MV-4-11 (cell line): Measurements from ENCODE around the gene SEBOX.

Experiments used
- DNase-seq: peaks from one replicate; lab custom pipeline; 2025; lab: John Stamatoyannopoulos, UW

SEBOX gene

GRCh38 chr17:28368306-28368831, 3.4 kb upstream of the SEBOX start:
- no peak for DNase-seq

GRCh38 chr17:28367641-28368305, 2.8 kb upstream of the SEBOX start:
- DNase-seq = no peak

GRCh38 chr17:28366605-28367004, 1.6 kb upstream of the SEBOX start:
- no peak for DNase-seq

GRCh38 chr17:28365487-28365886, 488 bp upstream of the SEBOX start:
- no peak for DNase-seq

- DNase-seq = no peak
Observed at GRCh38 chr17:28363776-28364650, 986 bp downstream of the SEBOX start.

GRCh38 chr17:28363186-28363585, 1.8 kb downstream of the SEBOX start:
- DNase-seq = no peak

- DNase-seq = no peak
Observed at GRCh38 chr17:28357901-28358197, 7.2 kb downstream of the SEBOX start.

- peak; percentile 90 for DNase-seq
Observed at GRCh38 chr17:28357061-28357900, 7.7 kb downstream of the SEBOX start, which contains the start of gene POLDIP2. TSS of gene POLDIP2 (minus strand) at chr17:28357527. CDS start at chr17:28357448, 79 bp downstream.

GRCh38 chr17:28350271-28350670, 14.7 kb downstream of the SEBOX start:
- DNase-seq = no peak

GRCh38 chr17:28348979-28349378, 16.0 kb downstream of the SEBOX start:
- no peak for DNase-seq

GRCh38 chr17:28347261-28347891, 17.6 kb downstream of the SEBOX start:
- DNase-seq = no peak

GRCh38 chr17:28346746-28347246, 18.2 kb downstream of the SEBOX start:
- DNase-seq = peak; percentile 18

- DNase-seq = no peak
Observed at GRCh38 chr17:28346199-28346580, 18.8 kb downstream of the SEBOX start.

GRCh38 chr17:28345419-28346198, 19.4 kb downstream of the SEBOX start:
- DNase-seq = no peak

GRCh38 chr17:28344435-28344901, 20.5 kb downstream of the SEBOX start:
- DNase-seq = no peak

GRCh38 chr17:28344011-28344410, 21.0 kb downstream of the SEBOX start:
- DNase-seq = no peak

- no peak for DNase-seq
Observed at GRCh38 chr17:28343491-28343932, 21.5 kb downstream of the SEBOX start.

- no peak for DNase-seq
Observed at GRCh38 chr17:28342313-28342712, 22.7 kb downstream of the SEBOX start.

- no peak for DNase-seq
Observed at GRCh38 chr17:28341516-28341915, 23.5 kb downstream of the SEBOX start.

GRCh38 chr17:28340374-28340773, 24.6 kb downstream of the SEBOX start:
- DNase-seq = no peak

GRCh38 chr17:28339431-28339830, 25.6 kb downstream of the SEBOX start:
- no peak for DNase-seq
